ENCODE data around the gene HCN3.
A peak's percentile ranks its signal among the peaks of the same experiment; 100 is the strongest.

HCN3 gene

DNA sequence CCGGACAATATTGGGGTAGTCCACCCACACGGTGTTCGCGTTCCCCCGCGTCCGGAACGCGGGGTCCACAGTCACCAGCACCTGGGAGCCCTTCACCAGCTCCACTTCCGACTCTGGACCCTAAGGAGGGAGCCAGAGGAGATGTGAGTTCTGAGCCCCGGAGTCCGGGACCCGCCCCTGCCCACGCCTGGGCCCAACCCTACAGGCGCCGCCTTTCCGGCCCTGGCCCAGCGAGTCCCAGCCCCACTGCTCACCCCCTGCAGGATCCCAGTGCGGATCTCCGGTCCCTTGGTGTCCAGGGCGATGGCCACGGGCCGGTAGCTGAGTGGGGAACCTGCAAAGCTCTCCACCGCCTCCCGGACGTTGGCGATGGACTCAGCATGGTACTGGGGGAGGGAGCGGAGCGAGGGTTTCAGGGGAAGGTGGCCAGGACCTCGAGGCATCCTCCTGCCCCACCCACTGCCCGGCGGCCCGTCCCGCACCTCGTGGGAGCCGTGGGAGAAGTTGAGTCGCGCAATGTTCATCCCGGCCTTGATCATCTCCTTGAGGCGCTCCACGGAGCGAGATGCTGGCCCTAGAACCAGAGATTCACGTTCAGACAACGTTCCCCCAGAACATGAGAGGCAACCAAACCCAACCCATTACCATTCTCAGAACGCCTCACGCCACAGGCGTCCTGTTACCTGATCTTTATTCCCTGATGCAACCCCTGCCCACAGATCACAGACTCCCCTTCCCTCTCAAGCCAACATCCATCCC is 18.1 kb downstream of the HCN3 start:
- Histone ChIP-seq H3K27ac (no peak overlapping the region), H3K4me3 (peak overlapping the region; percentile 52)
- no peak for DNase-seq (ENCODE audit: low spot score)
- TF ChIP-seq, protein P1, sequence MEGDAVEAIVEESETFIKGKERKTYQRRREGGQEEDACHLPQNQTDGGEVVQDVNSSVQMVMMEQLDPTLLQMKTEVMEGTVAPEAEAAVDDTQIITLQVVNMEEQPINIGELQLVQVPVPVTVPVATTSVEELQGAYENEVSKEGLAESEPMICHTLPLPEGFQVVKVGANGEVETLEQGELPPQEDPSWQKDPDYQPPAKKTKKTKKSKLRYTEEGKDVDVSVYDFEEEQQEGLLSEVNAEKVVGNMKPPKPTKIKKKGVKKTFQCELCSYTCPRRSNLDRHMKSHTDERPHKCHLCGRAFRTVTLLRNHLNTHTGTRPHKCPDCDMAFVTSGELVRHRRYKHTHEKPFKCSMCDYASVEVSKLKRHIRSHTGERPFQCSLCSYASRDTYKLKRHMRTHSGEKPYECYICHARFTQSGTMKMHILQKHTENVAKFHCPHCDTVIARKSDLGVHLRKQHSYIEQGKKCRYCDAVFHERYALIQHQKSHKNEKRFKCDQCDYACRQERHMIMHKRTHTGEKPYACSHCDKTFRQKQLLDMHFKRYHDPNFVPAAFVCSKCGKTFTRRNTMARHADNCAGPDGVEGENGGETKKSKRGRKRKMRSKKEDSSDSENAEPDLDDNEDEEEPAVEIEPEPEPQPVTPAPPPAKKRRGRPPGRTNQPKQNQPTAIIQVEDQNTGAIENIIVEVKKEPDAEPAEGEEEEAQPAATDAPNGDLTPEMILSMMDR (IDR thresholded peaks at IDR 0.05): no peak

DNA sequence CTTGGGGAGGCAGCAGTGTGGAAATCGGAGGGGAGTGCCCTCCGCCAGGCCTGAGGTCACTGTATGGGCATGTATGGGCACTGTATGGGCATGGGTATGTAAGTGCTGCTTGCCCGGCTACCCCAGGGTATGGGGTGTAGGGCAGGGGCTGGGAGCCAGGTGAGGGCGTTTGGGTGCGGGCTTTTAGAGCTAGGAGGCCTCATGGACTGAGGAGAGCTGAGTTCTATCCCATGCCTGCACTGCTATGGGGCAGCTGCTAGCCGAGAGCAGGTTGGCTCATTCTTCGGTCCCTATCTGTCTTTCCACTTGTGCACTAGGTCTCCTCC is 18.6 kb downstream of the HCN3 start:
- no peak overlapping the region for H3K27ac ChIP-seq
- no peak overlapping the region for H3K4me3 ChIP-seq
- no peak for DNase-seq (ENCODE audit: low spot score)
- TF ChIP-seq, protein P1 (IDR thresholded peaks at IDR 0.05): no peak

DNA sequence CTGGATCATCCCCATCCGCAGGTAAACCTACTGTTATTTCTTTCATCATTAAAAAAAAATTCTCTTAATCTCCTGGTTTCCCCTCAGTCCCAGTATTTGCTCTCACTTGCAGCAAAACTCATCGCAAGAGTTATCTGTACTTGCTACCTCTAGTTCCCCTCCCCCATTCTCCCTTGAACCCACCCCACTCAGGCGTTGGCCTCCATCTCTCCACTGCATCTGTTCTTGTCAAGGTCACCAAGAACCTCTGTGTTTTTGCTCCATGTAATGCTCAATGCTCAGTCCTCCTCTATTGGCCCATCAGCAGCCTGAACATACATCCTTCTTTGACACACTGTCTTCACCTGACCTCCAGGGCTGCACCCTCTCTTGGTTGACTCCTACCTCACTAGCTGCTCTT is 19.4 kb downstream of the HCN3 start:
- no peak overlapping the region for H3K4me3 ChIP-seq
- H3K27ac ChIP-seq: no peak overlapping the region
- DNase-seq (ENCODE audit: low spot score): no peak
- TF ChIP-seq, protein P1 (IDR thresholded peaks at IDR 0.05): no peak

DNA sequence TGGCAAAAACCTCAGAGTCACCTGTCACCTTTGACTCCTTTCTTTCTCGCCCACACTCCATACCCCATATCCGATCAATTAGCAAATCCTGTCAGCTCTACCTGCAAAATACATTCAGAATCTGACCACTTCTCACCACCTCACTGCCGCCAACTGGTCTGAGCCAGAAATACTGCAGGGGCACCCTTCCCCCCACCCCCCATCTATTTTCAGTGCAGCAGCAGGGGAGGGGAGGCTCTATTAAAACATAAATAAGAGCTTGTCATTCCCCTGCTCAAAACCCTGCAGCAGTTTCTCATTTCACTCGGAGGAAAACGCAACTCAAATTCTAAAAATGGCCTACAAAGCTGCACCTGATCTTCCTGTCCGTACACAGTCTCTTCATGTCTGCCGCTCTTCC is 20.1 kb downstream of the HCN3 start:
- TF ChIP-seq, protein P1 (IDR thresholded peaks at IDR 0.05): no peak
- Histone ChIP-seq H3K27ac (no peak overlapping the region), H3K4me3 (no peak overlapping the region)
- DNase-seq (ENCODE audit: low spot score): no peak

DNA sequence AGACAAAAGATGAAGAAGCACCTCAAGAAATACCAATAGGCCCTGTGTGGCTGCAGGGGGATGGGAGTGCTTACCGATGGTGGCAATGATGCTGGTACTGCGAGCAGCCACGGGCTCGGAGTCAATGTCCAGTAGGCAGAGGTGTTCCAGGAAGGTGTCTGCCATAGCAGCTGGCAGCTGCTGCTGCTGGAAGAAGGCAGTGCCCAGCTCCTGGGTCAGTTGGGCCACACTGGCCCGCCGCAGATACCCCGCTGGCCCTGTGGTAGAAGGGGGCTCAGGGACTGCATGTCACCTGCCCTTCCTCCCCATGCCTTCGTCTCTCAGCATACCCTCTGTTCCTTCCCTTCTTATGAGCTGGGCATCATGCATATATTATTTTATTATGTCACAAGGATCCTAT is 22.8 kb downstream of the HCN3 start:
- H3K4me3 ChIP-seq: no peak overlapping the region
- TF ChIP-seq, protein P1 (IDR thresholded peaks at IDR 0.05): no peak
- no peak for DNase-seq (ENCODE audit: low spot score)
- H3K27ac ChIP-seq: no peak overlapping the region

DNA sequence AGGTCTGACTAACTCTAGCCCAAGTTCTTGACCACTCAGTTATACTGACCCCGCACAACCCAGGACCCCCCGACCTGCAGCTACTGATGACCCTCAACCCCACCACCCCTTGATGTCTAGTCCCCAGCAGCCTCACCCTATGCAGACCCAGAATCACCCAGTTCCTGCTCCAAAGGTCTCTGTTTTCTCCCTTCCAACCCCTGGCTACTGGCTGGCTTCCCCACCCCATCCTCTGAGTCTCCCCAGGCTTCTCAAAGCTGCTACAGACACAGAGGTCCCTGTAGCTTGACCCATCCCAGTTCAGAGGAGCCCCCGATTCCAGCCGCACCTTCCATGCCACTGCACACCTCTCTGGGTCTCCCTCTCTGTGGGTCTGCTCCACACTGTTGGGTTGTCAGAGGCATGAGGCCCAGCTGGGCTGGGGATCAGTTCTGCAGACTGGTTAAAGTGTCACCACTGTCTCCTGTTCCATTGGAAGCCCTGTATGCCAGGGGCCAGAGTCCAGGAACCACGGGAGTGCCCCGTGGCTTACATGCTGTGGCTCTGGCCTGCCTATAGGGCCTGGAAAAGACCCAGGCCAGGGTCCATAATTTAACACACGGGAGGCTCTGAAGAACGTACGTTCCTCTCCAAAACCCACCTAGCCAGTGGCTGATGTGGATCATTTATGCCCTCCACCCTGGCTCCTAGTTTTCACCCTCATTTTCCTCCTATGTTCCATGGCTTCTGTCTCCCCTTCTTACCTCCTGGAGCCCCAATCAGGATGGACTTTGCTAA is 23.5 kb downstream of the HCN3 start:
- H3K4me3 ChIP-seq: no peak overlapping the region
- TF ChIP-seq, protein P1 (IDR thresholded peaks at IDR 0.05): no peak
- DNase-seq (ENCODE audit: low spot score): no peak
- H3K27ac ChIP-seq: no peak overlapping the region
